ENCODE measurements around the gene HTR5A. TPM values are rescaled to one million over a fixed set of nuclear protein-coding genes. Genes with fewer than 3 reads are reported as not detected.

Gene HTR5A
- total RNA-seq (2021; ENCODE audit: unreplicated experiment) (not detected), Bru-seq, nascent RNA (not detected), BruChase-seq, experiment 1, labeled RNA remaining after a 2-hour chase (percentile 5 among the genes with signal in this experiment), BruChase-seq, experiment 2, labeled RNA remaining after a 6-hour chase (not detected)
- not detected for polyA plus RNA-seq (2012; ENCODE audit: insufficient read length)
- long read RNA-seq = 0 reads

DNA sequence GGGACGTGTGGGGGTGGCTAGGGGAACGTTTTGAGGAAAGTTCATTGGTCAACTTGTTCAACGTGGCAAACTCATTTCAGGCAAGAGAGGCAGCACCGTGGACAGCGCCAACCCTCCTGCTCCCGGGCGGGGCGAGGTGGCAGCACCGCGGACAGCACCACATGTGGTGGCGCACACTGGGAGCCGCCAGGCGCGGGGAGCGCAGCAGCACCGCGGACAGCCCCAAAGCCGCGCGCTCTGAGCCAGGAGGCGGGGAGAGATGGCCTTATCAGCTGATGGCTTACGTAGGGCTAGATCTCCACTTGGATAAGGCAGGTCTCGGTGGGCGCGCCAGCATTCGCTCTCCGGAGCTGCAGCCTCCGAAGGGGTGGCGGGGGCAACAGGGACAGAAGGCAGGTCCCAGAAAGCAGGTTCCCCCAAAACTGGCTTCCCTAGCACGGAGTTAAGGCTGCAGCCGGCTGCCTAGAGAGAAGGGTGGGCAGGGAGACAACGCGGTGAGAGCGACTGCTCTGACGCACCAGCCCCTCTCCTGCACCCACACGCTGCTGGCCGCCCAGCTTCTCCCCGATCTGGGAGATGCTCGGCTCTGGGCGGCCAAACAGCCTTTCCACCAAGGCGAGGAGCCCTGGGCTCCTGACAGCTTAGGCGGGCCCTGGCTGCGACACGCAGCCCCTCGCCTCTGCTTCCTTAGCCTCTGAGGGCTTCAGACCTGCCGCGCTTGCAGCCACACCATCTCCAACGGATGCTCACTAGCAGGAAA is at the start of gene HTR5A:
Gene HTR5A, plus strand, starts transcription at position 333 of the 760 bp plus-strand sequence. CDS start 576 bp downstream, outside the sequence.
- TF ChIP-seq SIN3A (IDR thresholded peaks at IDR 0.05; ENCODE audit: borderline replicate concordance, insufficient read depth, low read depth, low read length) (peak; percentile 99), TCF7L2 (IDR thresholded peaks at IDR 0.05; ENCODE audit: low read depth, low read length) (no peak), POLR2AphosphoS5 (IDR thresholded peaks at IDR 0.05; ENCODE audit: low read depth, low read length) (no peak)
- TF ChIP-seq, protein P1, sequence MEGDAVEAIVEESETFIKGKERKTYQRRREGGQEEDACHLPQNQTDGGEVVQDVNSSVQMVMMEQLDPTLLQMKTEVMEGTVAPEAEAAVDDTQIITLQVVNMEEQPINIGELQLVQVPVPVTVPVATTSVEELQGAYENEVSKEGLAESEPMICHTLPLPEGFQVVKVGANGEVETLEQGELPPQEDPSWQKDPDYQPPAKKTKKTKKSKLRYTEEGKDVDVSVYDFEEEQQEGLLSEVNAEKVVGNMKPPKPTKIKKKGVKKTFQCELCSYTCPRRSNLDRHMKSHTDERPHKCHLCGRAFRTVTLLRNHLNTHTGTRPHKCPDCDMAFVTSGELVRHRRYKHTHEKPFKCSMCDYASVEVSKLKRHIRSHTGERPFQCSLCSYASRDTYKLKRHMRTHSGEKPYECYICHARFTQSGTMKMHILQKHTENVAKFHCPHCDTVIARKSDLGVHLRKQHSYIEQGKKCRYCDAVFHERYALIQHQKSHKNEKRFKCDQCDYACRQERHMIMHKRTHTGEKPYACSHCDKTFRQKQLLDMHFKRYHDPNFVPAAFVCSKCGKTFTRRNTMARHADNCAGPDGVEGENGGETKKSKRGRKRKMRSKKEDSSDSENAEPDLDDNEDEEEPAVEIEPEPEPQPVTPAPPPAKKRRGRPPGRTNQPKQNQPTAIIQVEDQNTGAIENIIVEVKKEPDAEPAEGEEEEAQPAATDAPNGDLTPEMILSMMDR (IDR thresholded peaks at IDR 0.05) = no peak
- TF ChIP-seq, protein P2, sequence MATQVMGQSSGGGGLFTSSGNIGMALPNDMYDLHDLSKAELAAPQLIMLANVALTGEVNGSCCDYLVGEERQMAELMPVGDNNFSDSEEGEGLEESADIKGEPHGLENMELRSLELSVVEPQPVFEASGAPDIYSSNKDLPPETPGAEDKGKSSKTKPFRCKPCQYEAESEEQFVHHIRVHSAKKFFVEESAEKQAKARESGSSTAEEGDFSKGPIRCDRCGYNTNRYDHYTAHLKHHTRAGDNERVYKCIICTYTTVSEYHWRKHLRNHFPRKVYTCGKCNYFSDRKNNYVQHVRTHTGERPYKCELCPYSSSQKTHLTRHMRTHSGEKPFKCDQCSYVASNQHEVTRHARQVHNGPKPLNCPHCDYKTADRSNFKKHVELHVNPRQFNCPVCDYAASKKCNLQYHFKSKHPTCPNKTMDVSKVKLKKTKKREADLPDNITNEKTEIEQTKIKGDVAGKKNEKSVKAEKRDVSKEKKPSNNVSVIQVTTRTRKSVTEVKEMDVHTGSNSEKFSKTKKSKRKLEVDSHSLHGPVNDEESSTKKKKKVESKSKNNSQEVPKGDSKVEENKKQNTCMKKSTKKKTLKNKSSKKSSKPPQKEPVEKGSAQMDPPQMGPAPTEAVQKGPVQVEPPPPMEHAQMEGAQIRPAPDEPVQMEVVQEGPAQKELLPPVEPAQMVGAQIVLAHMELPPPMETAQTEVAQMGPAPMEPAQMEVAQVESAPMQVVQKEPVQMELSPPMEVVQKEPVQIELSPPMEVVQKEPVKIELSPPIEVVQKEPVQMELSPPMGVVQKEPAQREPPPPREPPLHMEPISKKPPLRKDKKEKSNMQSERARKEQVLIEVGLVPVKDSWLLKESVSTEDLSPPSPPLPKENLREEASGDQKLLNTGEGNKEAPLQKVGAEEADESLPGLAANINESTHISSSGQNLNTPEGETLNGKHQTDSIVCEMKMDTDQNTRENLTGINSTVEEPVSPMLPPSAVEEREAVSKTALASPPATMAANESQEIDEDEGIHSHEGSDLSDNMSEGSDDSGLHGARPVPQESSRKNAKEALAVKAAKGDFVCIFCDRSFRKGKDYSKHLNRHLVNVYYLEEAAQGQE (IDR thresholded peaks at IDR 0.05; ENCODE audit: insufficient read depth in 1 of 2, low read depth in 2 of 2, low read length in 1 of 2) = peak; percentile 100
- Histone ChIP-seq H3K27me3 (ENCODE audit: control insufficient read depth, insufficient read depth, low read length) (peaks cover 23% of the 10 kb centered on the region), H3K9me3 (ENCODE audit: control insufficient read depth, insufficient read depth, low read depth, low read length) (no peaks in the 10 kb centered on the region), H3K4me1 (ENCODE audit: control insufficient read depth, insufficient read depth, low read length) (peaks cover 8% of the 10 kb centered on the region; the same call in 1 of the 2 replicates), H3K36me3 (ENCODE audit: control insufficient read depth, insufficient read depth, low read length) (no peaks in the 10 kb centered on the region), H3K4me3 (ENCODE audit: low read depth in 2 of 2, low read length in 2 of 2) (no peak within 1 kb of the TSS), H3K27ac (ENCODE audit: low read length) (no peak within 1 kb of the TSS)
- BruUV-seq (replicated peaks) = no TSS peak
- DNase-seq (ENCODE audit: low read depth, low spot score) = no peak
- ATAC-seq = peak; percentile 84
- ChIA-PET POLR2A (no interaction called here), CTCF (no interaction called here)
- in situ Hi-C loops (cut with HindIII; ENCODE audit: low pct_unique_long_range_greater_than_20kb, low sequenced_read_pairs) (no loop called here), intact Hi-C loops (cut with micrococcal nuclease; ENCODE audit: unreplicated experiment) (no loop called here)

DNA sequence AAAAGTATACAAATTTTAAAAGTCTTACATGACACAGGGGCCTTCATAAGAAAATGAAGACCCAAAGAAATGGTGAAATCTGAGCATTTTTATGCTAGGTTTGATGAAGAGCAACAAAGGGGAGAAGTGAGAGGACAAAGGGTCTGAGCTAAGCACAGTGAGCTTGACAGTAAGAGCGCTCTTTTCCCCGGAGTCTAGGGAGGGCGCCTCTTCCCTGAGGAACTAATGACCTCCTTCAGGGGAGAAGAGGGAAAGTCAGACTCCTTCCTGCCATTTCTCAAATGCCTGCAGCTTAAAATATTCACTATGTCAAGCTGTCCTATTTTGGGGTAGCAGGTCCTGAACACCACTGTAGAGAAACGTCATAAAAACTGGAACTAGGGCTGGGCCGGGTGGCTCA is 49.1 kb upstream of the HTR5A start:
- TF ChIP-seq, protein P1 (IDR thresholded peaks at IDR 0.05) = no peak; the same call in 1 of the 2 replicates
- TF ChIP-seq POLR2AphosphoS5 (IDR thresholded peaks at IDR 0.05; ENCODE audit: low read depth, low read length) (no peak), TCF7L2 (IDR thresholded peaks at IDR 0.05; ENCODE audit: low read depth, low read length) (no peak), SIN3A (IDR thresholded peaks at IDR 0.05; ENCODE audit: borderline replicate concordance, insufficient read depth, low read depth, low read length) (no peak)
- TF ChIP-seq, protein P2 (IDR thresholded peaks at IDR 0.05; ENCODE audit: insufficient read depth in 1 of 2, low read depth in 2 of 2, low read length in 1 of 2) = no peak
- in situ Hi-C loops (cut with HindIII; ENCODE audit: low pct_unique_long_range_greater_than_20kb, low sequenced_read_pairs) = no loop called here
- intact Hi-C loops (cut with micrococcal nuclease; ENCODE audit: unreplicated experiment) = no loop called here
- Histone ChIP-seq H3K27me3 (ENCODE audit: control insufficient read depth, insufficient read depth, low read length) (no peaks in the 10 kb centered on the region), H3K4me1 (ENCODE audit: control insufficient read depth, insufficient read depth, low read length) (no peaks in the 10 kb centered on the region), H3K36me3 (ENCODE audit: control insufficient read depth, insufficient read depth, low read length) (no peaks in the 10 kb centered on the region), H3K4me3 (ENCODE audit: low read depth in 2 of 2, low read length in 2 of 2) (no peak overlapping the region), H3K27ac (ENCODE audit: low read length) (no peak overlapping the region), H3K9me3 (ENCODE audit: control insufficient read depth, insufficient read depth, low read depth, low read length) (no peaks in the 10 kb centered on the region)
- ChIA-PET CTCF (no interaction called here), POLR2A (no interaction called here)
- no TSS peak for BruUV-seq (replicated peaks)
- no peak for ATAC-seq
- DNase-seq (ENCODE audit: low read depth, low spot score) = no peak
